Right hindlimb (tissue), 1 donor: ENCODE measurements around the gene C19orf73.

Source experiments
- DNase-seq: peaks from one replicate; pipeline ENCODE4 v3.0.0-alpha.2; 2018

C19orf73 gene

GRCh38 chr19:49118565-49119410 is at the start of gene C19orf73:
Gene C19orf73, minus strand, starts transcription at chr19:49119143. Its CDS starts 121 bp downstream, at chr19:49119022.
- peak; percentile 95 for DNase-seq

GRCh38 chr19:49168421-49168820 is 49.5 kb upstream of the C19orf73 start:
- no peak for DNase-seq

GRCh38 chr19:49167857-49168409 is 49.0 kb upstream of the C19orf73 start:
- DNase-seq = no peak

- no peak for DNase-seq
Observed at GRCh38 chr19:49165865-49166301, 46.9 kb upstream of the C19orf73 start.

GRCh38 chr19:49165111-49165750 is 46.3 kb upstream of the C19orf73 start:
- DNase-seq = no peak

GRCh38 chr19:49161987-49162386 is 43.0 kb upstream of the C19orf73 start:
- no peak for DNase-seq

- DNase-seq = no peak
Observed at GRCh38 chr19:49160450-49161189, 41.7 kb upstream of the C19orf73 start.

- DNase-seq = peak; percentile 94
Observed at GRCh38 chr19:49157445-49158224, 38.7 kb upstream of the C19orf73 start, which contains the start of gene TRPM4. Gene TRPM4, plus strand, starts transcription at chr19:49157792. Its CDS starts 75 bp downstream, at chr19:49157867.

- peak; percentile 75 for DNase-seq
Observed at GRCh38 chr19:49155820-49156346, 36.9 kb upstream of the C19orf73 start.

- peak; percentile 66 for DNase-seq
Observed at GRCh38 chr19:49155005-49155819, 36.3 kb upstream of the C19orf73 start, which contains the start of gene HRC. Gene HRC, minus strand, starts transcription at chr19:49155396. Its CDS starts 159 bp downstream, at chr19:49155237.

GRCh38 chr19:49154279-49154678 is 35.3 kb upstream of the C19orf73 start:
- no peak for DNase-seq

GRCh38 chr19:49153167-49153809 is 34.3 kb upstream of the C19orf73 start:
- DNase-seq = no peak

- no peak for DNase-seq
Observed at GRCh38 chr19:49152119-49152550, 33.2 kb upstream of the C19orf73 start.

- DNase-seq = peak; percentile 75
Observed at GRCh38 chr19:49151267-49152118, 32.5 kb upstream of the C19orf73 start.

GRCh38 chr19:49150944-49151243 is 32.0 kb upstream of the C19orf73 start:
- DNase-seq = no peak

- peak; percentile 95 for DNase-seq
Observed at GRCh38 chr19:49150106-49150943, 31.4 kb upstream of the C19orf73 start.

- DNase-seq = peak; percentile 91
Observed at GRCh38 chr19:49149652-49150105, 30.7 kb upstream of the C19orf73 start.
